Measurements from ENCODE around the gene TMBIM6.

Gene TMBIM6

DNA sequence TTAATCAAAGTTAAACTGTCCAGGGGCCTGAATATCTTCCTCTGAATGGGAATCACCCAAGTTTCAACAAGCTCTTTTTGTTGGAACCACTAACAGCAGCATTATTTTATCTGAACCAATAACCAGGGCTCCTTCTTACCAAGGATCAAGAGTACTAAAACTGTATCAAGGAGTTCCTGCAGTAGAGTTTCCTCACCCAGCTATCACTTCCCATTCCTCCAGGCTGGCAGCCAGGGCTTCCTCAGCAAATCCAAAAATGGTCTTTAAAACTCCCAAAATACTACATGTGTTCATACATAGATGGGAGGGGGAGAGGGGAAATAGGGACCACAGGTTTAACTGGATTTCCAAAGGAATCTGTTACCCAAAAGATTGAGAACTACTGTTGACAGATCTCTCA is 44.6 kb upstream of the TMBIM6 start:
- Histone ChIP-seq H3K4me2 (ENCODE audit: low read depth, low read length, poor library complexity, severe bottlenecking) (no peak overlapping the region), H3K9me2 (replicated peaks; ENCODE audit: insufficient read depth, low read length) (no peaks in the 10 kb centered on the region), H3K36me3 (ENCODE audit: low read length) (no peaks in the 10 kb centered on the region), H3K9ac (ENCODE audit: low read length) (no peak overlapping the region), H3K9me3 (ENCODE audit: insufficient read depth, low read length) (no peaks in the 10 kb centered on the region), H3K27me3 (ENCODE audit: low read length) (no peaks in the 10 kb centered on the region), H3K27ac (ENCODE audit: low read depth, low read length) (no peak overlapping the region), H2AFZ (ENCODE audit: low read depth, low read length, severe bottlenecking) (no peak overlapping the region), H3K4me3 (ENCODE audit: insufficient read depth, low read length, poor library complexity, severe bottlenecking) (no peak overlapping the region), H3K79me2 (ENCODE audit: insufficient read depth, low read length) (peaks cover 18% of the 10 kb centered on the region), H4K20me1 (ENCODE audit: low read depth, low read length) (peaks cover 5% of the 10 kb centered on the region), H3F3A (ENCODE audit: insufficient read depth) (peaks cover 18% of the 10 kb centered on the region; the same call in 1 of the 2 replicates)
- TF ChIP-seq CTCF (IDR thresholded peaks at IDR 0.05; ENCODE audit: insufficient read depth, low read length, poor library complexity, severe bottlenecking) = no peak

GRCh38 chr12:49697808-49698207 is 43.5 kb upstream of the TMBIM6 start:
- H2AFZ ChIP-seq (ENCODE audit: low read depth, low read length, severe bottlenecking) = no peak overlapping the region
- no peaks in the 10 kb centered on the region for H3K36me3 ChIP-seq (ENCODE audit: low read length)
- TF ChIP-seq CTCF (IDR thresholded peaks at IDR 0.05; ENCODE audit: insufficient read depth, low read length, poor library complexity, severe bottlenecking) (no peak), EZH2phosphoT487 (conservative IDR thresholded peaks at IDR 0.05; ENCODE audit: low read length) (no peak)
- H4K20me1 ChIP-seq (ENCODE audit: low read depth, low read length) = peaks cover under 1% of the 10 kb centered on the region
- no peaks in the 10 kb centered on the region for H3K9me2 ChIP-seq (replicated peaks; ENCODE audit: insufficient read depth, low read length)
- H3K27me3 ChIP-seq (ENCODE audit: low read length) = no peaks in the 10 kb centered on the region
- H3K9me3 ChIP-seq (ENCODE audit: insufficient read depth, low read length) = no peaks in the 10 kb centered on the region
- H3K4me2 ChIP-seq (ENCODE audit: low read depth, low read length, poor library complexity, severe bottlenecking) = no peak overlapping the region
- peaks cover 28% of the 10 kb centered on the region for H3K79me2 ChIP-seq (ENCODE audit: insufficient read depth, low read length)
- no peak overlapping the region for H3K4me3 ChIP-seq (ENCODE audit: insufficient read depth, low read length, poor library complexity, severe bottlenecking)
- H3K27ac ChIP-seq (ENCODE audit: low read depth, low read length) = no peak overlapping the region
- H3K9ac ChIP-seq (ENCODE audit: low read length) = no peak overlapping the region
- H3F3A ChIP-seq (ENCODE audit: insufficient read depth) = peaks cover 23% of the 10 kb centered on the region; the same call in 1 of the 2 replicates

GRCh38 chr12:49698619-49699545 is 42.5 kb upstream of the TMBIM6 start:
- Histone ChIP-seq H3K4me2 (ENCODE audit: low read depth, low read length, poor library complexity, severe bottlenecking) (peak overlapping the region; percentile 56), H3K36me3 (ENCODE audit: low read length) (no peaks in the 10 kb centered on the region), H3K79me2 (ENCODE audit: insufficient read depth, low read length) (peaks cover 37% of the 10 kb centered on the region; the same call in 1 of the 2 replicates), H2AFZ (ENCODE audit: low read depth, low read length, severe bottlenecking) (no peak overlapping the region), H3K9ac (ENCODE audit: low read length) (peak overlapping the region; percentile 31; the same call in 1 of the 2 replicates), H3K9me2 (replicated peaks; ENCODE audit: insufficient read depth, low read length) (no peaks in the 10 kb centered on the region), H4K20me1 (ENCODE audit: low read depth, low read length) (no peaks in the 10 kb centered on the region), H3K4me3 (ENCODE audit: insufficient read depth, low read length, poor library complexity, severe bottlenecking) (peak overlapping the region; percentile 41), H3F3A (ENCODE audit: insufficient read depth) (peaks cover 23% of the 10 kb centered on the region; the same call in 1 of the 2 replicates), H3K9me3 (ENCODE audit: insufficient read depth, low read length) (no peaks in the 10 kb centered on the region), H3K27ac (ENCODE audit: low read depth, low read length) (peak overlapping the region; percentile 67), H3K27me3 (ENCODE audit: low read length) (no peaks in the 10 kb centered on the region)
- TF ChIP-seq CTCF (IDR thresholded peaks at IDR 0.05; ENCODE audit: insufficient read depth, low read length, poor library complexity, severe bottlenecking) = no peak
- TF ChIP-seq EZH2phosphoT487 (conservative IDR thresholded peaks at IDR 0.05; ENCODE audit: low read length) = no peak
